ENCODE results near the gene HTRA3. TPM values are rescaled to one million over a fixed set of nuclear protein-coding genes. Genes with fewer than 3 reads are reported as not detected.

The HTRA3 gene
- polyA plus RNA-seq, 3 donors, result 8.4 to 15.4 (median 9.6) TPM

DNA sequence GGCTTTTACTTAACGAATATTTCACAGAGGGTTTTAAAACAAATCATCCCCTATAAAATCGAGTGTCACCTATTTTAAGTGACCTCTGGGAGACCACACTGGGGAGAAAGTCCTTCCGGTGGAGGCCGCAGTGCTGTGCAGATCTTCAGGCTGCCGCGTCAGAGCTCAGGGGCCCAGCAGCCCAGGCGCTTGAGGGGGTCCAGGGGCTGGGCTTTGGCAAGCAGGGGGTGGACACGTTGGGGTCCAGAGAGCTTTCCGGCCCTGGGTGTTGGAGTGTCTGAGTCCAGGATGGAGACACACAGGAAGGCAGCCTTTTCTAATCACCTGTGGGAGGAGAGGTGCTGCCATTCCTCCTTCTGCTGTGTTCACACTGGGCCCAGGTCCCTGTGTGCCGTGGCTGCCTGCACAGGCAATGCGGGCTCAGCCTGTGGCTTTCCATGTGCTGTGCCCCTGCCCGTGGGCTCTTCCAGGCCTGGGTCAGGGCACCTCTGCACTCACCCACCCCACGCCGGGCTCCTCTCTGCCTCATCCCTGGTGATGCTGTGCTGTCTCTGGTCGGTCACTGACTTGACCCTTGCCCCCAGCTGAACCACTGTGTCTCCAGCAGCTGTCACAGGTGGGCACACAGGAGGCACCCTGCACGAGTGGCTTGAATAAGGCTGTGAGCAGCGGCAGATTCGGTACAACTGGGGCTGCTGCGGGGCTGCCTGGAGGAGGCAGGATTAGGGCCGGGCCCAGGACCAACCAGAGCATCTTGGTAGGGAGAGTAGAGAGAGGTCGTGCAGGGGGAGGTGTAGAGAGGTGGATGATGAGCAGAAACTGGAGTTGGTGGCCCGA lies 10.0 kb downstream of the HTRA3 start:
- no peak for DNase-seq

- no peak for DNase-seq
These were observed 10.8 kb downstream of the HTRA3 start for GRCh38 chr4:8280158-8280875.

- no peak for DNase-seq
These were observed 11.4 kb downstream of the HTRA3 start for GRCh38 chr4:8280876-8281440.

- DNase-seq, result no peak
These were observed 12.1 kb downstream of the HTRA3 start for GRCh38 chr4:8281519-8282133.

DNA sequence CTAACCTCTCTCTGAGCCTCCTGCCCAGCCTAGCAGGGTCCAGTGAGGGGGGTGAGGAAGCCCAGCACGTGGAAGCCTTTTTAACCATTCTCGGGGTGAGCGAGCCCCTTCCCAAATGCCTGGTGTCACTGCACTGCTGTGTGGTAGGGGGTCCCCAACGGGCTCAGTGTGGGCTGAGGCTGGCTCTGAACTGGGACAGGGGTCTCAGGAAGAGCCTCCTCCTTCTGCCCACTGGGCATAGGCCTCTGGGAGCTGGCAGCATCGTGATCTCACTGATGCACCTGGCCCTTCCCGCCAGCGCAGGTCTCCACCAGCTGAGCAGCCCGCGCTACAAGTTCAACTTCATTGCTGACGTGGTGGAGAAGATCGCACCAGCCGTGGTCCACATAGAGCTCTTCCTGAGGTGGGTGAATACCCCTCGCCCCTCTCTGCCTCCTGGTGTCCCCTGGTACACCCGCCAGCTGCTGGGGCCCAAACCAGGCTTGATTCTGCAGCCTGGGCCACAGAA lies 12.6 kb downstream of the HTRA3 start:
- no peak for DNase-seq

GRCh38 chr4:8282742-8283141 lies 13.2 kb downstream of the HTRA3 start:
- DNase-seq, result no peak

GRCh38 chr4:8283161-8283560 lies 13.6 kb downstream of the HTRA3 start:
- no peak for DNase-seq

DNA sequence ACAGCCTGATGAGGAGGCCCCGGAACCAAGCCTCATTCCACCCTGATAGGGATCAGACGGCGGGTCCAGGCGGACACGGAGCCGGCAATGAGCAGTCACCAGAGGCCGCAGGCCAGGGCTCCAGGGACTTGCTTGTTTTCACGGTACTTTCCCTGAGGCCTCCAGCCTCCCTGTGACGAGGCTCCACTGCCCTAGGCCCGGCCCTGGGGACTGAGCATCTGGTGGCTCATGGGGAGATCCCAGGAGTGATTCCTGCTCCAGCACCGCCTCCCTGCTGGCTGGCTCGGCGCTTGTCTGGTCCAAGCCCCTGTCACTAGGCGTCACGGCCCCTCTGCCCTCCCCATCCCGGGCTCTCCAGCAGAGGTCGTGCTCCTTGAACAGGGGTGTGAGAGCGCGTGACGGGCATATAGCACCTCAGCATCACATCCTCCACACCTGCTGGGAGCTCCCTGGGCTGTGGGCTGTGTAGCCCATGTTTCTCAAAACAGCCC lies 14.1 kb downstream of the HTRA3 start:
- DNase-seq, result no peak

DNA sequence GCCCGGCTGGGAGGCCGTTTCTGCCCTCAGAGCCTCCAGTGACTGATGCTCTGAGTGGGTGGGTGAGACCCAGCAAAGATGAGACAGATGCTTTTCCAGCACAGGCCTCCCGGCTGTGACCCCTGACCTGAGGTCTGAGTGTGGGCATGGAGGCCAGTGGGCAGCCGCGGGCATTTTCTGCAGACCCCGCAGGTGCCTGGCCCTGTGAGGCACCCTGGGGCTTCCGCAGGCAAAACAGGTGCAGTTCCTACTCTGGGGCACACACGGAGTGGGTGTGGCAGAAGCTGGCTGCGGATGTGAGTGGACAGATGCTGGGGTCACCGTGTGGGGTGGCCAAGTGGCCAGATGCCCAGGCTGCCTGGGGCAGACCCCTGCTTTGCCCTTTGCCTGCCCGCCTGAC lies 14.8 kb downstream of the HTRA3 start:
- DNase-seq, result no peak

DNA sequence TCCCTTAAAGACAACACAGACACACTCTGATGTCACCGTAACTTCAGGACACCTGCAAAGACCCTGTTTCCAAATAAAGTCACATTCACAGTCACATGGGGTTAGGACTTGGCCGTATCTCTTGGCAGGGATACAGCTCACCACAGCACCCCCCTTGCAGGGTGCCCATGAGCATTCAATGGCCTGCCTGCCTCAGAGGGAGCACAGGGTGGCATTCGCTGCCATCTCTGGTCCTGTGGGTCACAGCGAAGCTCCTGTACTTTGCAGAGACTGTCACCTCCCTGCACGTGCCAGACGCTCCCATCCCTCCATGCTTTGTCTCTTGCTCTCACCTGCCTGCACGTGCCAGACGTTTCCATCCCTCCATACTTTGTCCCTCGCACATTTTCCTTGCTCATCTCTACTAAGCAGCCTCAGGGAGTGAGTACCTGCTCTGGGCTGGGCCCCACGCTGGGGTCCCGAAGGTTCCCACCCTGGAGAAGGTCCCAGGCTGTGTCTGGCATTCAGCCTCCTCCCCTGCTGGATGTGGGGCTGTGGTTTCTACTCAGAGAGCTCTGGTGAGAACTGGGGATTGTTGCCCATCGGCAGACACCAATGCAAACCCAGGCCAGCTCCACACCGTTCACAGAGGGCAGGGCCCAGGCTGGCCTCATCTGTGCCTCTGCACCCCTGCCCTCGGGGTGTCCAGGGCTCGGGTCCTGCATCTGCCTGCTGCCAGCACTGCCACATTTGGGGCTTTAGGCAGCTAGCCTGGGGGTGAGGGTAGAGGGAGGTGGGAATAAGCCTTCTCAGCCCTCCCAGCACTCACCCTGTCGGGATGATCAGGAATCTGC lies 15.8 kb downstream of the HTRA3 start:
- no peak for DNase-seq

DNA sequence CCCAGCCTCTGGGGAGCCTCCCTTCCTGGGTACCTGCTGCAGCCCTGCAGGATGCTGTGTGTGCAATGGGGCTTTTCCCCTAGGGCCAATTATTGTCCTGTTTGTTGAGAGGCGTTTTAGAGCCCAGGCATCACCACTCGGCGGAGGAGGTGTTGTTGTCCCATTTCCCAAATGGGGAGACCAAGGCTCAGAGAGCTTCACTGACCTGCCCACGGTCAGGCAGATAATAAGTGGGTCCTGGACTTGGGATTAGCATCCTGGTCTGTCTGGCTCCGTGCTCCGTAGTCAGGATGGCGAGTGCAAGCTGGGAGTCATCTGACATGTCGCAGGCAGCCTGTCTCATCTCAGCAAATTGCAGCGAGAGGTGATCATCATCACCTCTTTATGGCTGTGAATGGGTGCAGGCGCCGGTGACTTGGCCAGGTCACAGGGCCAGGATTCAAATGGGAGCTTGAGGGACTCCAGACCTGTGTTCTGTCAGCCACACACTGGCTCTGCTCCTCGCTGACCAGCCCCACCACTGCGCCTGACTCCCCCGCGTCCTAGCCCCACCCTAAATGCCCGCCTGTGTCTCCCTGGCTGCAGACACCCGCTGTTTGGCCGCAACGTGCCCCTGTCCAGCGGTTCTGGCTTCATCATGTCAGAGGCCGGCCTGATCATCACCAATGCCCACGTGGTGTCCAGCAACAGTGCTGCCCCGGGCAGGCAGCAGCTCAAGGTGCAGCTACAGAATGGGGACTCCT lies 16.6 kb downstream of the HTRA3 start:
- no peak for DNase-seq

- DNase-seq, result no peak
These were observed 17.3 kb downstream of the HTRA3 start for GRCh38 chr4:8286719-8287342.

- DNase-seq, result no peak
These were observed 18.1 kb downstream of the HTRA3 start for GRCh38 chr4:8287343-8288280.

DNA sequence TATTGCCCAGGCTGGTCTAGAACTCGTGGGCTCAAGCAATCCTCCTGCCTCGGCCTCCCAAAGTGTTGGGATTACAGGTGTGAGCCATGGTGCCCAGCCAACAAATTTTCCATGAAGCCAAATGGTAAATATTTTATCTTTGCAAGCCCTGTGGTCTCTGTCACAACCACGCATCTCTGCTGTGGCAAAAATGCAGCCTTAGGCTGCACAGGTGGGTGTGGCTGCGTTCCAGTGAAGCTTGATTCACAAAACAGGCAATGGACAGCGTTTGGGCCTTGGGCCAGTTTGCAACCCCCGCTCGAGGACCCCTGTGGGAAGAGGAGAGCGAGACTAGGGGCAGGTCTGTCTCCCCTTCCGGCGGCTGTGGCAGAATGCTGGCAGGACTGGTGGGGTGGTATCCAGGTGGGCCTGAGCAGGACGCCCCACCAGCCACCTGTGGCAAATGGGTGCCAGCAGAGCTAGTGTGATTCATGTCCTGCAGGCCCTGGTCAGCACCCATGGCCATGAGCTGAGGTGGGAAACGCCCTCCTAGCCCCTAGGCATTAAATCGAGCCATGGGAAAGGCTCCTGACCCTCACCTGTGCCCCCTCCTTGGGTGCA lies 19.7 kb downstream of the HTRA3 start:
- DNase-seq, result no peak

- no peak for DNase-seq
These were observed 20.6 kb downstream of the HTRA3 start for GRCh38 chr4:8289956-8290700.

- DNase-seq, result no peak
These were observed 21.1 kb downstream of the HTRA3 start for GRCh38 chr4:8290701-8290970.

DNA sequence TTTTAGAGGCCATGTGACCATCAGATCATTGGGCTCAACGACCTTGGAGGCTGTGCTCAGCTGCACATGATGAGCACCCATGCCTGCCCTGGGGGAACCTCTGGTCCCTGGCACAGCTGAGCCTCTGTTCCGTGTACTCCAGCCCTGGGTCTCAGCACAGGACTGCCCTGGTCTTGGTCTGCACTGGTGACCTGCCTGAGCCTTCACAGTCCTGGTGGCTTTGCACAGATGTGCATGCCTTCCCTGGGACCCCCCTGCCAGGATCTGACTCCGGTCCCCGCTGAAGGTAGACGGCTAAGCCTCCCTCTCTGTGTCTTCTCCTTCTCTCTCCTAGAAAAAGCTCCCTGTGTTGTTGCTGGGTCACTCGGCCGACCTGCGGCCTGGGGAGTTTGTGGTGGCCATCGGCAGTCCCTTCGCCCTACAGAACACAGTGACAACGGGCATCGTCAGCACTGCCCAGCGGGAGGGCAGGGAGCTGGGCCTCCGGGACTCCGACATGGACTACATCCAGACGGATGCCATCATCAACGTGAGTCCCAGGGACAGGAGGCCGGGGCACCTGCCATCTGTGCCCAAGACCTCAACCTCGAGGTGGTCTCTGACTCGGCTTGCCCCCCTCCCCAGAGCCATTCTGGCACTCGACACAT lies 21.6 kb downstream of the HTRA3 start:
- DNase-seq, result no peak

Data from renal pelvis (tissue), 4 donors.